ENCODE results near the gene OSMR. TPM values are rescaled to one million over a fixed set of nuclear protein-coding genes. Genes with fewer than 3 reads are reported as not detected.

The OSMR gene
- total RNA-seq, 1 donor from 2014 or later = 0.07 TPM

- intact Hi-C loops (cut with micrococcal nuclease) = no loop called here
- Mint-ChIP-seq H3K4me3 (ENCODE audit: low read depth) (no peak overlapping the region), H3K9me3 (no peaks in the 10 kb centered on the region), H3K27me3 (ENCODE audit: low read depth) (peaks cover 21% of the 10 kb centered on the region), H3K36me3 (ENCODE audit: low read depth) (no peaks in the 10 kb centered on the region), H3K27ac (no peak overlapping the region), H3K4me1 (ENCODE audit: low read depth) (peaks cover 1% of the 10 kb centered on the region)
- no peak for DNase-seq (ENCODE audit: low spot score)
Observed at GRCh38 chr5:38814879-38815278, 30.9 kb upstream of the OSMR start.

GRCh38 chr5:38816083-38817030 lies 29.5 kb upstream of the OSMR start:
- Mint-ChIP-seq H3K27me3 (ENCODE audit: low read depth) (peaks cover 21% of the 10 kb centered on the region), H3K27ac (no peak overlapping the region), H3K9me3 (no peaks in the 10 kb centered on the region), H3K4me3 (ENCODE audit: low read depth) (no peak overlapping the region), H3K4me1 (ENCODE audit: low read depth) (no peaks in the 10 kb centered on the region), H3K36me3 (ENCODE audit: low read depth) (no peaks in the 10 kb centered on the region)
- intact Hi-C loops (cut with micrococcal nuclease) = no loop called here
- no peak for DNase-seq (ENCODE audit: low spot score)

GRCh38 chr5:38821679-38822078 lies 24.1 kb upstream of the OSMR start:
- intact Hi-C loops (cut with micrococcal nuclease) = no loop called here
- peaks cover 4% of the 10 kb centered on the region for H3K27me3 Mint-ChIP-seq (ENCODE audit: low read depth)
- no peaks in the 10 kb centered on the region for H3K36me3 Mint-ChIP-seq (ENCODE audit: low read depth)
- no peak for DNase-seq (ENCODE audit: low spot score)
- no peak overlapping the region for H3K27ac Mint-ChIP-seq
- H3K4me1 Mint-ChIP-seq (ENCODE audit: low read depth) = peaks cover 3% of the 10 kb centered on the region
- peaks cover 6% of the 10 kb centered on the region for H3K9me3 Mint-ChIP-seq
- no peak overlapping the region for H3K4me3 Mint-ChIP-seq (ENCODE audit: low read depth)

DNA sequence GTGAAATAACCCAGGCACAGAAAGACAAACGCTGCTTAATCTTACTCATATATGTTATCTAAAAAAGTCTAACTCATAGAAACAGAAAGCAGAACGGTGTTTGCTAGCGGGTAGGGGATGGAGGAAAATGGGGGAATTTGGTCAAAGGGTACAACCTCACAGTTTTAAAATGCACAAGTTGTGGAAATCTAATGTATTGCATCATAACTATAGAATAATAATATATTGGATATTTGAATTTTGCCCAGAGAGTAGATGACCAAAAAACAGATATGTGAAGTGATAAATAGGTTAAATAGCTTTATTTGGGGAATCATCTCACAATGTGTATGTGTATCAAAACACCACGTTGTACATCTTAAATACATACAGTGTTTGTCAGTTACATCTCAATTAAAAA lies 22.3 kb upstream of the OSMR start:
- intact Hi-C loops (cut with micrococcal nuclease) = no loop called here
- no peak overlapping the region for H3K4me3 Mint-ChIP-seq (ENCODE audit: low read depth)
- H3K4me1 Mint-ChIP-seq (ENCODE audit: low read depth) = peaks cover 8% of the 10 kb centered on the region
- no peak overlapping the region for H3K27ac Mint-ChIP-seq
- DNase-seq (ENCODE audit: low spot score) = no peak
- no peaks in the 10 kb centered on the region for H3K27me3 Mint-ChIP-seq (ENCODE audit: low read depth)
- no peaks in the 10 kb centered on the region for H3K36me3 Mint-ChIP-seq (ENCODE audit: low read depth)
- peaks cover 6% of the 10 kb centered on the region for H3K9me3 Mint-ChIP-seq

- Mint-ChIP-seq H3K27me3 (ENCODE audit: low read depth) (peaks cover 3% of the 10 kb centered on the region), H3K36me3 (ENCODE audit: low read depth) (no peaks in the 10 kb centered on the region), H3K9me3 (peaks cover 6% of the 10 kb centered on the region), H3K4me3 (ENCODE audit: low read depth) (no peak overlapping the region), H3K4me1 (ENCODE audit: low read depth) (peaks cover 8% of the 10 kb centered on the region), H3K27ac (no peak overlapping the region)
- intact Hi-C loops (cut with micrococcal nuclease) = no loop called here
- DNase-seq (ENCODE audit: low spot score) = no peak
Observed at GRCh38 chr5:38824821-38825220, 21.0 kb upstream of the OSMR start.

DNA sequence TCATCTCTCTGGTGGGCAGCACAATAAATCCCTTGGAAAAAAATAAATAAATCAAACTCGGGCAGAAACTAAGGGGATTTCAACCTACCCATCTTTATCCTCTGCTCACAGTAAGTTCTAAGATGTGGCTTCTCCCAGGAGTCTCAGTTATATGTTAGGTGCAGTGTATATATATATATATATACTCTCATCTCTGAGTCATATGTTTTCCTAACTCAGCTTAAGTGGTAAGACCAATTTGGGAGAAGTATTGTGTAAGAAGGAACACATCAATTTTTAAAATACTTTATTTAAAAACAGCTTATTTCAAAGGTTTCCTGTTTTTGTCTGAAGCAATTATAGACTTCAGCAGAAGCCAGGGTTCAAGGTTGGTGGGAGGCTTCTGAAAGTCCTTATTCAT lies 20.3 kb upstream of the OSMR start:
- H3K4me3 Mint-ChIP-seq (ENCODE audit: low read depth) = no peak overlapping the region
- intact Hi-C loops (cut with micrococcal nuclease) = no loop called here
- no peak for DNase-seq (ENCODE audit: low spot score)
- H3K36me3 Mint-ChIP-seq (ENCODE audit: low read depth) = no peaks in the 10 kb centered on the region
- H3K27me3 Mint-ChIP-seq (ENCODE audit: low read depth) = peaks cover 3% of the 10 kb centered on the region
- peaks cover 8% of the 10 kb centered on the region for H3K4me1 Mint-ChIP-seq (ENCODE audit: low read depth)
- peaks cover 6% of the 10 kb centered on the region for H3K9me3 Mint-ChIP-seq
- no peak overlapping the region for H3K27ac Mint-ChIP-seq

DNA sequence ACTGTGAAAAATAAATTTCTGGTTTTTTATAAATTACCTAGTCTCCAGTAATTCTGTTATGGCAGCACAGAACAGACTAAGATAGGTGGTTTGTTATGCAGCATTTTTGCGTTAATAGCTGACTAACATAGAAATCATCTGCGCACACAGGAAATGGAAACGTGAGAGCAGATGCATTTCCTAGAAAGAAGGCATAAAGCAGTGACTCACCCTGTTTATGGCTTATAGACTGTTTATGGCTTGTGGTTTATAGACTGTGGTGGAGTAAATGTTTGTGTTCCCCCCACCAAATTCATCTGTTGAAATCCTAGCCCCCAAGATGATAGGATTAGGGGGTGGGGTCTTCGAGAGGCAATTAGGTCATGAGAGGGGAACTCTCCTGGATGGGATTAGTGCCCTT lies 18.3 kb upstream of the OSMR start:
- Mint-ChIP-seq H3K27ac (no peak overlapping the region), H3K27me3 (ENCODE audit: low read depth) (peaks cover 5% of the 10 kb centered on the region), H3K9me3 (peaks cover 2% of the 10 kb centered on the region), H3K4me1 (ENCODE audit: low read depth) (peaks cover 8% of the 10 kb centered on the region), H3K4me3 (ENCODE audit: low read depth) (no peak overlapping the region), H3K36me3 (ENCODE audit: low read depth) (no peaks in the 10 kb centered on the region)
- intact Hi-C loops (cut with micrococcal nuclease) = no loop called here
- no peak for DNase-seq (ENCODE audit: low spot score)

DNA sequence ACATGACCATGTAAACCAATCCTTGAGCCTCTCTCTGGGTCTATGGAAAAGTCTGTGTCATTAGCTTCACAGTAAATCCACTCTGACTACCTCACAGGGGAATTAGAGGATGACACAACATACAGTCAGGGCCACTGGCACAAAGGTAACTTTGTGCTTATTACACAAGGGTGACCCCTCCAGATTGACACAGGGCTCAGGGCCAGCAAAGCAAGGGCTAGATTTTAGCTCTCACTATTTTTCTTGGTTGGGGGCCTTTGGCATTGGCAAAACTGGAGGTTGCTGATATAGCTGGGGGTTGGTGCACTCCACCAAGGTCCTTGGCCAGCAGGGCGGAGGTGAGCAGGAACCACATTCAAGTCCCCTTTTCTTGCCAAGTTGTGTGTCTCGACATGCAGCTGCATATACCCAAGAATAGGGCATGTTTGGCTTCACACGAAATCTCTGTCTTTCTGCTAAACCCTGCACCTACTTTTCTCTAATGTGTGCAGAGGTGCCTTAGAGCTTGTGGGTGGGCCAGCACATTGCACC lies 15.2 kb upstream of the OSMR start:
- H3K27me3 Mint-ChIP-seq (ENCODE audit: low read depth) = peaks cover 5% of the 10 kb centered on the region
- no peaks in the 10 kb centered on the region for H3K36me3 Mint-ChIP-seq (ENCODE audit: low read depth)
- no peak for DNase-seq (ENCODE audit: low spot score)
- H3K27ac Mint-ChIP-seq = no peak overlapping the region
- intact Hi-C loops (cut with micrococcal nuclease) = no loop called here
- no peaks in the 10 kb centered on the region for H3K9me3 Mint-ChIP-seq
- H3K4me3 Mint-ChIP-seq (ENCODE audit: low read depth) = no peak overlapping the region
- peaks cover 8% of the 10 kb centered on the region for H3K4me1 Mint-ChIP-seq (ENCODE audit: low read depth)

GRCh38 chr5:38831117-38831516 lies 14.7 kb upstream of the OSMR start:
- H3K27me3 Mint-ChIP-seq (ENCODE audit: low read depth) = peaks cover 9% of the 10 kb centered on the region
- intact Hi-C loops (cut with micrococcal nuclease) = no loop called here
- no peaks in the 10 kb centered on the region for H3K36me3 Mint-ChIP-seq (ENCODE audit: low read depth)
- no peaks in the 10 kb centered on the region for H3K9me3 Mint-ChIP-seq
- no peak overlapping the region for H3K4me3 Mint-ChIP-seq (ENCODE audit: low read depth)
- H3K4me1 Mint-ChIP-seq (ENCODE audit: low read depth) = peaks cover 8% of the 10 kb centered on the region
- no peak for DNase-seq (ENCODE audit: low spot score)
- no peak overlapping the region for H3K27ac Mint-ChIP-seq

GRCh38 chr5:38831909-38832308 lies 13.9 kb upstream of the OSMR start:
- no peaks in the 10 kb centered on the region for H3K9me3 Mint-ChIP-seq
- intact Hi-C loops (cut with micrococcal nuclease) = no loop called here
- H3K27me3 Mint-ChIP-seq (ENCODE audit: low read depth) = peaks cover 9% of the 10 kb centered on the region
- H3K4me1 Mint-ChIP-seq (ENCODE audit: low read depth) = peaks cover 6% of the 10 kb centered on the region
- DNase-seq (ENCODE audit: low spot score) = no peak
- no peaks in the 10 kb centered on the region for H3K36me3 Mint-ChIP-seq (ENCODE audit: low read depth)
- no peak overlapping the region for H3K4me3 Mint-ChIP-seq (ENCODE audit: low read depth)
- H3K27ac Mint-ChIP-seq = no peak overlapping the region

DNA sequence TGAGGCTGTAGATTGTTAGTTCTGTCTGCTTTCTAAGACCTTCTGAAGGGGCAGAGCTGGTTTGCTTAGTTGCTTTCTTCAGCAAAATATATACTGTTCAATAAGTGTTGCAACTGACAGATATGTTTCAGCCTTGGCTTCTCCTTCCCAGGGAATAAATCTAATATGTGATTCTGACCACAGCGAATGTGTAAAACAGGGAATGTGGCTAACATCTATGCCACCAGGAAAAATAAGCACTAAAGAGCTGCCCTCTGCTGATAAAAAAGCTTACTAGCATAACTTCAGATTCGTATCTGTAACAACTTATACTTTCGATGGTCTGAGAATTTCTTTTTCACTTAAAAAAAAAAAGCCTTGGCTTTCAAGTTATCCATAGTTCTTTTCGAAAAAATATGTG lies 13.0 kb upstream of the OSMR start:
- Mint-ChIP-seq H3K36me3 (ENCODE audit: low read depth) (no peaks in the 10 kb centered on the region), H3K9me3 (no peaks in the 10 kb centered on the region), H3K27ac (no peak overlapping the region), H3K27me3 (ENCODE audit: low read depth) (peaks cover 12% of the 10 kb centered on the region), H3K4me3 (ENCODE audit: low read depth) (no peak overlapping the region), H3K4me1 (ENCODE audit: low read depth) (peaks cover 6% of the 10 kb centered on the region)
- intact Hi-C loops (cut with micrococcal nuclease) = no loop called here
- DNase-seq (ENCODE audit: low spot score) = no peak

DNA sequence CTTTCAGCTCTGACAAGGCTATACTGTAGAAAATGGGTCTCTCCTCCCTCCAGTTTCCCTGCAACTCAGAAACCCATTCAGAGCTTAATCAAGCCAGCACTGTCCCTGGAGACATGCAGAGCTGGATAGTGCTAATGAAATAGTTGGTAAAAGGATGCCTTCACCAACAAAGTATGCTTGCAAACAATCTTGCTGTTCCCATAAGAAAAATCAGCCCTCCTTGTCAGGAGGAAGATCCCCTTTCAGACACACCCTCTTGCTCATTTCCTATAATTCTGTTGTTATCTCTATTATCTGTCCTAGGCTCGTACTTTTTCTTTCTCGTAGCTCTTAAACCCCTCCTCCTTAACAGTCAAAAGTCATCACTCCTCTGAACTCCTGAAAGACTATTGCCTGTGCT lies 9.9 kb upstream of the OSMR start:
- no peak overlapping the region for H3K27ac Mint-ChIP-seq
- intact Hi-C loops (cut with micrococcal nuclease) = no loop called here

DNA sequence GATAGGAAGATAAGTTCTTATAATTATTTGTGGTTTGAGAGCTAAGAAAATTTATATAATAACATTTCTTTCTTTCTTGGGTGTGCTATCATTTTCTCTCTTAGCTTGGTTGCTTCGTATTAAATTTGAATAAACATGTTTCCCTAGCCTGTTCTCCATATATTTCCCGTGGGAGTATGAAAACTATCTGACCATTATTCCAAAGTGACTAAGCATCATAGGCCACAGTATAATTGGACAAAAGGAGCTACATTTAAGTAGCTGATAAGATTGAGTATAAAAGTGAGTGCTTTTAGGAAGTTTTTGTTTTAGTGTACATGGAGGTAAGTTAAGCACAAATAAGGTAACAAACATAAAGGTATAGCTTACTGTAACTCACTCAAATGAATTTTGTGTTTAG lies 8.4 kb upstream of the OSMR start:
- peaks cover 2% of the 10 kb centered on the region for H3K4me1 Mint-ChIP-seq (ENCODE audit: low read depth)
- H3K4me3 Mint-ChIP-seq (ENCODE audit: low read depth) = no peak overlapping the region
- no peak for DNase-seq (ENCODE audit: low spot score)
- H3K27me3 Mint-ChIP-seq (ENCODE audit: low read depth) = peaks cover 26% of the 10 kb centered on the region
- H3K36me3 Mint-ChIP-seq (ENCODE audit: low read depth) = no peaks in the 10 kb centered on the region
- intact Hi-C loops (cut with micrococcal nuclease) = no loop called here
- no peak overlapping the region for H3K27ac Mint-ChIP-seq
- H3K9me3 Mint-ChIP-seq = no peaks in the 10 kb centered on the region

More for the DNA sequence above, 9.9 kb upstream of the OSMR start:
- peaks cover 26% of the 10 kb centered on the region for H3K27me3 Mint-ChIP-seq (ENCODE audit: low read depth)
- no peak overlapping the region for H3K4me3 Mint-ChIP-seq (ENCODE audit: low read depth)
- no peaks in the 10 kb centered on the region for H3K9me3 Mint-ChIP-seq
- peaks cover 2% of the 10 kb centered on the region for H3K4me1 Mint-ChIP-seq (ENCODE audit: low read depth)
- DNase-seq (ENCODE audit: low spot score) = no peak
- H3K36me3 Mint-ChIP-seq (ENCODE audit: low read depth) = no peaks in the 10 kb centered on the region

All from activated T-helper 2 cell treated with anti-CD3 and anti-CD28 coated beads, Interferon-gamma antibody, Interleukin-2, Interleukin-4, amounts not matched to agents 10 μg/mL and 5 μg/mL and 100 μg/mL, durations not matched to agents 14 hours and 24 hours and 36 hours (primary cell).